SKM-1 treated with dmso at 0.1 percent for 144 hours (cell line): Measurements from ENCODE around the gene ADM2.

Experiments
- DNase-seq: peaks from one replicate; lab custom pipeline; 2025; ENCODE audit not compliant: unreplicated experiment; lab: John Stamatoyannopoulos, UW

The ADM2 gene

GRCh38 chr22:50523806-50524675 lies 42.7 kb downstream of the ADM2 start:
- no peak for DNase-seq

- DNase-seq, result no peak
These were observed 43.3 kb downstream of the ADM2 start for GRCh38 chr22:50524676-50525103.

GRCh38 chr22:50525104-50525857 lies 43.9 kb downstream of the ADM2 start, which contains the start of gene SCO2:
Gene SCO2 (minus strand): TSS chr22:50525598. CDS start chr22:50524411, 1,187 bp downstream.
- peak; percentile 94 for DNase-seq

- DNase-seq, result no peak
These were observed 44.4 kb downstream of the ADM2 start for GRCh38 chr22:50525858-50526107.

- DNase-seq, result peak; percentile 63
These were observed 44.9 kb downstream of the ADM2 start for GRCh38 chr22:50526108-50526833.

GRCh38 chr22:50526834-50527801 lies 45.8 kb downstream of the ADM2 start:
- peak; percentile 83 for DNase-seq

GRCh38 chr22:50527921-50528681 lies 46.8 kb downstream of the ADM2 start:
- DNase-seq, result no peak

- no peak for DNase-seq
These were observed 47.5 kb downstream of the ADM2 start for GRCh38 chr22:50528682-50529415.

- DNase-seq, result no peak
These were observed 48.1 kb downstream of the ADM2 start for GRCh38 chr22:50529416-50529896.

- DNase-seq, result peak; percentile 70
These were observed 48.7 kb downstream of the ADM2 start, which contains the start of gene TYMP for GRCh38 chr22:50529897-50530579. Gene TYMP (minus strand): TSS chr22:50530012. CDS start chr22:50529709, 303 bp downstream.

- no peak for DNase-seq
These were observed 49.2 kb downstream of the ADM2 start for GRCh38 chr22:50530580-50530876.

- DNase-seq, result peak; percentile 85
These were observed 49.7 kb downstream of the ADM2 start for GRCh38 chr22:50530877-50531545.

GRCh38 chr22:50531546-50531961 lies 50.2 kb downstream of the ADM2 start:
- DNase-seq, result peak; percentile 38

- no peak for DNase-seq
These were observed 50.8 kb downstream of the ADM2 start for GRCh38 chr22:50531962-50532674.

- DNase-seq, result no peak
These were observed 51.8 kb downstream of the ADM2 start for GRCh38 chr22:50532824-50533796.
